MM.1S (cell line): ENCODE measurements around the gene DPP8.

Source experiments
- DNase-seq: peaks from one replicate; pipeline ENCODE4 v3.0.0-alpha.2; 2015
- H2AFZ ChIP-seq: fragments of 300-600 bp; sonication (generic); 2 replicates; pipeline ENCODE4 v1.6.0; 2016; ENCODE audit warnings: antibody characterized with exemption, low read length
- H3F3A ChIP-seq: fragments of 300-600 bp; sonication (generic); 2 replicates; pipeline ENCODE4 v1.6.1; 2016; ENCODE audit warnings: mild to moderate bottlenecking, antibody characterized with exemption, low read length, moderate library complexity, mixed read lengths; ENCODE audit not compliant: insufficient read depth
- H3K27ac ChIP-seq: fragments of 300-600 bp; sonication (generic); 2 replicates; pipeline ENCODE4 v1.5.1; 2016; ENCODE audit warnings: mild to moderate bottlenecking, low read length
- H3K27me3 ChIP-seq: fragments of 300-600 bp; sonication (generic); replicated peaks from 2 replicates; pipeline ENCODE4 v1.6.0; 2016; ENCODE audit warnings: low read length; ENCODE audit not compliant: insufficient read depth
- H3K36me3 ChIP-seq: fragments of 300-600 bp; sonication (generic); replicated peaks from 2 replicates; pipeline ENCODE4 v1.6.1; 2016; ENCODE audit warnings: mild to moderate bottlenecking, low read length, mixed read lengths; ENCODE audit not compliant: insufficient read depth
- H3K4me1 ChIP-seq: fragments of 300-600 bp; sonication (generic); 2 replicates; pipeline ENCODE4 v1.6.1; 2016; ENCODE audit warnings: low read length, mixed read lengths
- H3K4me2 ChIP-seq: fragments of 300-600 bp; sonication (generic); 2 replicates; pipeline ENCODE4 v1.6.0; 2016; ENCODE audit warnings: low read depth, low read length
- H3K4me3 ChIP-seq: fragments of 300-600 bp; sonication (generic); 2 replicates; pipeline ENCODE4 v1.5.1; 2016; ENCODE audit warnings: low read length, mixed read lengths
- H3K79me2 ChIP-seq: fragments of 300-600 bp; sonication (generic); 2 replicates; pipeline ENCODE4 v1.6.1; 2016; ENCODE audit warnings: mixed run types, low read length, mixed read lengths
- H3K9ac ChIP-seq: fragments of 300-600 bp; sonication (generic); 2 replicates; pipeline ENCODE4 v1.6.1; 2016; ENCODE audit warnings: low read length, mixed read lengths
- H3K9me2 ChIP-seq: fragments of 300-600 bp; sonication (generic); replicated peaks from 2 replicates; pipeline ENCODE4 v1.6.1; 2016; ENCODE audit warnings: mild to moderate bottlenecking, low read length, mixed read lengths; ENCODE audit not compliant: insufficient read depth
- H3K9me3 ChIP-seq: fragments of 300-600 bp; sonication (generic); replicated peaks from 2 replicates; pipeline ENCODE4 v1.6.1; 2016; ENCODE audit warnings: mild to moderate bottlenecking, low read length, mixed read lengths; ENCODE audit not compliant: insufficient read depth
- H4K20me1 ChIP-seq: fragments of 300-600 bp; sonication (generic); 2 replicates; pipeline ENCODE4 v1.6.1; 2016; ENCODE audit warnings: mild to moderate bottlenecking, low read length, moderate library complexity, mixed read lengths; ENCODE audit not compliant: insufficient read depth
- EZH2 ChIP-seq: fragments of 300-600 bp; sonication (generic); optimal IDR thresholded peaks from 2 replicates; pipeline ENCODE3; 2017; ENCODE audit warnings: low read depth, mild to moderate bottlenecking, antibody characterized with exemption, low read length, mixed read lengths
- EZH2phosphoT487 ChIP-seq: fragments of 300-600 bp; sonication (generic); IDR thresholded peaks from 2 replicates; pipeline ENCODE4 v1.6.1; 2018; ENCODE audit warnings: antibody characterized with exemption, low read length
- TF ChIP-seq, protein P1 (sequence below): fragments of 300-600 bp; sonication (generic); IDR thresholded peaks from 2 replicates; pipeline ENCODE4 v1.5.1; 2016; ENCODE audit warnings: antibody characterized with exemption, low read length, mixed read lengths

Gene DPP8

DNA sequence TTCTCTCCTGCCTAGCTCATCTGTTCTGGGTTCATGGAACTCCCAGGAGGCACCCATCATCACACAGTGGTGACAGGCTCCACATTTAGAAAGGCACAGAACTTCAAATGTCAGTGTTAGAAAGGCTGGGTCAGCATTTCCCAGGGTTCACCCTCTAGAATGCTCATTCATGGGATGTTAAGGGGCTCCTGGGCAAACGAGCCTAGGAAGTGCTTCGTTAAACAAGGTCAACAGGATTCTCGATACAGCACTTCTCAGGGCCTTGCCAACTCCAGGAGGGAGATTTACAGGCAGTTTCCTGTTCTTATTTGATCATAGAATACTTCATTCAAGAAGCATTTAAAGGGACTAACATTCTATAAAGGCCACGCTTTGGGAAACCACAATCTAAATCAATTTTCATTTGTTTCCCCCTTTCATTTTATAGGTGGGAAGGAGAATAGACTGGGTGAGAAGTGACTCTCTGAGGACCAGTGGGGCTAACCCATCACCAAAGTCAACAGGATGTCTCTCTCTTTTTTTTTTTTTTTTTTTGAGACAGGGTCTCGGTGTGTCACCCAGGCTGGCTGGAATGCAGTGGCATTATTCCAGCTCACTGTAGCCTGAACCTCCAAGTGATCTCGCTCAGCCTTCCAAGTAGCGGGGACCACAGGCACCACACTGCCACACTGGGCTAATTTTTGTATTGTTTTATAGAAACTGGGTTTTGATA is 109.0 kb downstream of the DPP8 start:
- H3F3A ChIP-seq, result no peaks in the 10 kb centered on the region
- H3K27ac ChIP-seq, result no peak overlapping the region
- H3K79me2 ChIP-seq, result no peaks in the 10 kb centered on the region
- no peak overlapping the region for H2AFZ ChIP-seq
- TF ChIP-seq EZH2 (no peak), EZH2phosphoT487 (no peak)
- TF ChIP-seq, protein P1, sequence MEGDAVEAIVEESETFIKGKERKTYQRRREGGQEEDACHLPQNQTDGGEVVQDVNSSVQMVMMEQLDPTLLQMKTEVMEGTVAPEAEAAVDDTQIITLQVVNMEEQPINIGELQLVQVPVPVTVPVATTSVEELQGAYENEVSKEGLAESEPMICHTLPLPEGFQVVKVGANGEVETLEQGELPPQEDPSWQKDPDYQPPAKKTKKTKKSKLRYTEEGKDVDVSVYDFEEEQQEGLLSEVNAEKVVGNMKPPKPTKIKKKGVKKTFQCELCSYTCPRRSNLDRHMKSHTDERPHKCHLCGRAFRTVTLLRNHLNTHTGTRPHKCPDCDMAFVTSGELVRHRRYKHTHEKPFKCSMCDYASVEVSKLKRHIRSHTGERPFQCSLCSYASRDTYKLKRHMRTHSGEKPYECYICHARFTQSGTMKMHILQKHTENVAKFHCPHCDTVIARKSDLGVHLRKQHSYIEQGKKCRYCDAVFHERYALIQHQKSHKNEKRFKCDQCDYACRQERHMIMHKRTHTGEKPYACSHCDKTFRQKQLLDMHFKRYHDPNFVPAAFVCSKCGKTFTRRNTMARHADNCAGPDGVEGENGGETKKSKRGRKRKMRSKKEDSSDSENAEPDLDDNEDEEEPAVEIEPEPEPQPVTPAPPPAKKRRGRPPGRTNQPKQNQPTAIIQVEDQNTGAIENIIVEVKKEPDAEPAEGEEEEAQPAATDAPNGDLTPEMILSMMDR, result no peak
- H3K4me1 ChIP-seq, result peaks cover 9% of the 10 kb centered on the region
- H4K20me1 ChIP-seq, result no peaks in the 10 kb centered on the region
- DNase-seq, result no peak
- no peak overlapping the region for H3K9ac ChIP-seq
- no peaks in the 10 kb centered on the region for H3K9me3 ChIP-seq
- H3K9me2 ChIP-seq, result no peaks in the 10 kb centered on the region
- H3K36me3 ChIP-seq, result no peaks in the 10 kb centered on the region
- no peak overlapping the region for H3K4me2 ChIP-seq
- H3K27me3 ChIP-seq, result no peaks in the 10 kb centered on the region; the same call in 1 of the 2 replicates
- no peak overlapping the region for H3K4me3 ChIP-seq

DNA sequence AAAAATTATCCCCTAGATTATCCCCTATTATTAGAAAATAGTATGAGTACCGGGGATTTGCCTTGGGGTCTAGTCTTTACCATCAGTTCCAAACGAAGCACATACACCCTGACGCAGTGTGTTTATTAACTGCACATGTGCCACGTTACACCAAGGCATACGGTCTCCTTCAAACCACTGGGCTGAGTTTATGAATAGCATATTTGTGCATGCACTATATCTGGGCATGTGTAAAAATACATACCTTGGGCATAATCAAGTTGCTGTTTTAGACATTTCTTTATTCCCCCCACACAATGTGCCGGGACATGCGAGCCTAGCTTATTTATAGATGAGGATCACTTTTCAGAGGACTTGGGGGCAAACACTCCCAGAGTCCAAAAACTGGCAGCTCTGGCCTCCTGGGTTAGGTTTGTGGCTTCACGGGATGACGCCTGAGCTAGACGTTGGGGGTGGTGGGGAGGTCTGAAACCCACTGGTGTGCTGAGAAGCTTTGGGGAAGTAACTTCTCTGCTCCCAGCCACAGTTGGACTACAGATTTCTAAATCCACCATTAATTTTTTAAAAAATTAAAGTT is 111.0 kb downstream of the DPP8 start:
- Histone ChIP-seq H3K9me3 (no peaks in the 10 kb centered on the region), H3K79me2 (no peaks in the 10 kb centered on the region), H3F3A (no peaks in the 10 kb centered on the region), H3K9me2 (no peaks in the 10 kb centered on the region), H3K27ac (no peak overlapping the region), H3K27me3 (no peaks in the 10 kb centered on the region; the same call in 1 of the 2 replicates), H4K20me1 (no peaks in the 10 kb centered on the region), H3K9ac (no peak overlapping the region), H3K4me1 (peaks cover 9% of the 10 kb centered on the region), H3K4me2 (no peak overlapping the region), H3K4me3 (no peak overlapping the region), H2AFZ (no peak overlapping the region), H3K36me3 (no peaks in the 10 kb centered on the region)
- no peak for DNase-seq
- no peak for TF ChIP-seq EZH2phosphoT487
- TF ChIP-seq EZH2, result no peak
- TF ChIP-seq, protein P1, result no peak

DNA sequence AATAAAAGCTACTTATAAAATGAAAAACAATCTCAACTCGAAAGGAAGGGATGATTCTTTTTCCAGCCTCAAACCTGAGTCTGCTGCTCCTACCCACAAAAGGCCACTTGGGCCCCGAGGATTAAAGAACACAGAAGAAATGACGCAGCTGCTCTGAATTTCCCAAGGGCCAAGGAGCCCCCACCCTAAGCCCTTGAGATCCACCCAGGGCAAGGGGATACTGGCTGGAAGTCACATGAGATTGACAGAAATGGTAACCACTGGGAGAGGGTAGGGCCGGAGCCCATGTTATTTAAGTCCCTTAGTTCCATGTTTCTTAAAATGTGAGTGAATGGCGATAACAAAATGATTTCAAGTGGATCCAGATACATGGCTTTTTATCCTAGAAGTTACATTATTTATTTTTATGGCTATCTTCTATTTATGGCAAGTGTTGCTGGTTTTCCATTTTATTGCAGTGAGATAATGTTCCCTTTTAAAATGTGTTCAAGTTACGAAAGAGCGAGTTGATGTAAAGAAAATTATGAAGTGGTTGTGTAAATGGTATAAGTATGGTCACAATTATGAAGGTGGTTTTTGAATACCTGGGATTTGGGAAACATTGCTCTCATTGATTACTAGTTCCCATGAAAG is 111.6 kb downstream of the DPP8 start:
- H3K36me3 ChIP-seq, result no peaks in the 10 kb centered on the region
- H3K27ac ChIP-seq, result no peak overlapping the region
- H3K9me2 ChIP-seq, result no peaks in the 10 kb centered on the region
- peaks cover 9% of the 10 kb centered on the region for H3K4me1 ChIP-seq
- no peaks in the 10 kb centered on the region for H4K20me1 ChIP-seq
- H2AFZ ChIP-seq, result no peak overlapping the region
- no peak overlapping the region for H3K9ac ChIP-seq
- H3K9me3 ChIP-seq, result no peaks in the 10 kb centered on the region
- H3K4me2 ChIP-seq, result no peak overlapping the region
- no peak overlapping the region for H3K4me3 ChIP-seq
- no peaks in the 10 kb centered on the region for H3K79me2 ChIP-seq
- H3F3A ChIP-seq, result no peaks in the 10 kb centered on the region
- TF ChIP-seq, protein P1, result no peak
- no peak for DNase-seq
- no peaks in the 10 kb centered on the region for H3K27me3 ChIP-seq
